NCI-H1436 (cell line): Measurements from ENCODE around the gene MYL12B.
"Not testable (repeated sequence)": the region's sequence is repeated elsewhere in the genome, so short reads cannot be mapped to it uniquely, and the experiment has no call there.

Experiments used
- DNase-seq: peaks from one replicate; lab custom pipeline; 2025; lab: John Stamatoyannopoulos, UW

MYL12B gene

GRCh38 chr18:3262234-3263131, 550 bp downstream of the MYL12B start:
- DNase-seq, result no peak

DNA sequence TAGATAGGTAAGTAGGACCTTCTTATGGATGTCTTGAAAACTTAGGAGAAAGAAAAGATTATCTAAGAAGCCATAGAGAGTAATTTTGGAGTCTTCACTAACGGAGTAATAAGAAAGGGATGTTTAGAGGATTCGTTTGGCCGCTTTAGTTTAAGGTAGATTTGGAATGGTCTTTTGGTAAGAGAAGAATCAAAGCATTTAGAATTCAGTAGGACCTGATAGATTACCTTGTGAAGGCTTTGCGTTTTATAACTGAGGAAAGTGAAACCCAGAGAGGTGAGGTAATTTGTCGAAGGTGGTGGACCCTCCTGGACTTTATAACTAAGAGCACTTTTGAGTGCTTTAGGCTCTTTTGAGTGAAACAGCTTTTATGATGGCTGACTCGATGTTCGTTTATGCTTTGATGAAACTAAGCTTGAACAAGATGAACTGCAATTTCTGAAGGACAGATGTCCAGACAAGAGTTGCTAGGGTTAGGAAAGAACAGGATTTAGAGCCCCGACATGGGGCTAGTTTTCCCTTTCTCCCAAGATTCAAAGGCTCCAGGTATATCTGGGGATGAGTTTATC, 1.3 kb downstream of the MYL12B start:
- DNase-seq, result no peak

DNA sequence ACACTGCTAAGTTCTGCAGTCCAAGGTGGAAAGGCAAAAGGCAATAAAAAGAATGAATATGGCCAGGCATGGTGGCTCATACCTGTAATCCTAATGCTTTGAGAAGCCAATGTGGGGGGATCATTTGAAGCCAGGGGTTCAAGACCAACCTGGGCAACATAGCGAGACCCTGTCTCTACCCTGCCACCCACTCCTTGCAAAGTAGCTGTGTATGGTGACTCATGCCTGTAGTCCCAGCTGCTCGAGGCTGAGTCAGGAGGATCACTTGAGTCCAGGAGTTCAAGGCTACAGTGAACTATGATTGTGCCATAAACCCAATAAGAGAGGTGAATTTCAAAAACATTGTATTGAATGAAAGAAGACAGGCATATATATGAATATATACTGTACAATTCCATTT, 2.4 kb downstream of the MYL12B start:
- no peak for DNase-seq

DNA sequence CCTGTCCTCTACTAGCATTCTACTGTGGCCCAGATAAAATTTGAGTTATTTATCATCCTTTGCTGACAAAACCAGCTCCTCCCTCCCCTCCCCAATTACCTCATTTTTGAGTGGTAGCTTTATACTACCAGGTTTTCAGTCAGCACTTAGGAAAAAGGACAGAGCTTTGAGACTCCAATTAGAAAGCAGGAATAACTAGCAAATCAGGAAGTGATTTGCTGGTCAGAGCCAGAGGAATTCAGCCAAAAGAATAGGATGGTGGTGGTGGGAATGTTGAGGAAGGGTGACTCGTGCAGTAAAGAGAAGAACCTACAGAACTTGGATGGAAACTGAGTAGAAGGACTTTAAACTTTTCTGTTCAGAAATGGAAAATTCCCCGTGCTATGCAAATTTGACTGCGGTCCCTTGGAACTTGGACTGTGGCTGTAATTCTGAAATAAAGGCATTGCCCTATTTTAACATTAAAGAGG, 3.7 kb downstream of the MYL12B start:
- DNase-seq, result no peak

GRCh38 chr18:3266062-3266608, 4.2 kb downstream of the MYL12B start:
- no peak for DNase-seq

- DNase-seq, result no peak
Observed at GRCh38 chr18:3268306-3268705, 6.4 kb downstream of the MYL12B start.

DNA sequence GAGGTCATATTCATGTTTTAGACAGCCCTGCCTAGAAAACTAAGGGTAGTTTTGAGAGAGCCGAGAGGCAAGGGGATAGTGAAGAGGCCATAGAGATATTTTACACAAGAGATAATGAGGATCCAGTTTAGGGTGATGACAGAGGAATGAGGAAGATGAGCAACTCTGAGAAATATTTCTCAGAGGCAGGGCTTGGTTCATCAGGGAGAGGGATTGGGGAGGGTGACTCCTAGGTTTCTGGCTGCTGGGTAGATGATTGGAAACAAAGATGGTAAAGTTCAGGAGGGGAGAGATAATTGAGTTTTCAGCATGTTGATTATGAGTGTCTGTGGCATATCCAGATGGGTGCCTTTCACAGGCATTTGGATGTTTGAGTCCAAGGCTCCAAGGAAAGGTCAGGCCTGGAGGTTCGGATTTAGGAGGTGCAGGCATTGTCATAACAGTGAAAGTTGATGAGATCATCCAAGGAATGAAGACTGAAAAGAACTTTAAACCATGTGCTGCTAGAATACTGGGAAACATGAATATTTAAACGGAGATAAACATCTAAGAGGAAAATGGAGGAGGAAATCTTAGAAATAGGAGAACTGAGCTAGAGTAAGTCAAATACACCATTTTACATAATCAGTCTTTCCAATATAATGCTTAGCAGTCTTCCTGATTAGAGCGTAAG, 7.4 kb downstream of the MYL12B start:
- no peak for DNase-seq

- no peak for DNase-seq
Observed at GRCh38 chr18:3269914-3270299, 8.0 kb downstream of the MYL12B start.

- DNase-seq, result no peak
Observed at GRCh38 chr18:3273042-3273441, 11.1 kb downstream of the MYL12B start.

- DNase-seq, result not testable (repeated sequence)
Observed at GRCh38 chr18:3277643-3278213, 15.8 kb downstream of the MYL12B start.

GRCh38 chr18:3279201-3280185, 17.6 kb downstream of the MYL12B start:
- DNase-seq, result no peak

GRCh38 chr18:3281456-3282400, 19.8 kb downstream of the MYL12B start:
- DNase-seq, result peak; percentile 70

DNA sequence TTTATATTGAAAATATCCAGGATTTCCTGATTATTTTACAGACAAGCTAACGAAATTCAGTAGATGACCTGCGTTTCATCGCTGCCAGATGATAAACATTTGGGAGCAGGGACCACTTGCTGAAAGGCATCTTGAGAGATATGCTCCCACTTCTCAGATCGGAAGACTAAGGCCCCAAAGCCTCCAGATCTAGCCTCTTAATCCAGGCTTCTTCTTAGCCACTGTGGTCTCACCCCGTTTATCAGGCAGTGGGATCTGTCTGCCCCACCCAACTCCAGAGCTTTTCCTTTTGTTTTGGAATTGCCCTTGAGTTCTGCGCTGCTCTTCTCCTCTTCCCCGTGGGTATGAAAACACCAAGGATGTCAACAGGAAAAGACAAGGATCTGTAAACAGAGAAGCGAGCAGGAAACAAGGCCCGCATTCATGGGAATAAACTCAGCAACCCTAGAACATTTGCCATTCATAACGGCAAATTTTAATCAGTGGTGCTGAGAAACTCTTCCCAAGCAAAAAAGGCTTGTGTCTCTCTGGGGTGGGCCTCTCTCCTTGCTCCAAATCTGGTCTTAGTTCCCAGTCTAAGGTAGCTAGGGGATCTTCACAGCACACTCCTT, 21.4 kb downstream of the MYL12B start:
- no peak for DNase-seq

DNA sequence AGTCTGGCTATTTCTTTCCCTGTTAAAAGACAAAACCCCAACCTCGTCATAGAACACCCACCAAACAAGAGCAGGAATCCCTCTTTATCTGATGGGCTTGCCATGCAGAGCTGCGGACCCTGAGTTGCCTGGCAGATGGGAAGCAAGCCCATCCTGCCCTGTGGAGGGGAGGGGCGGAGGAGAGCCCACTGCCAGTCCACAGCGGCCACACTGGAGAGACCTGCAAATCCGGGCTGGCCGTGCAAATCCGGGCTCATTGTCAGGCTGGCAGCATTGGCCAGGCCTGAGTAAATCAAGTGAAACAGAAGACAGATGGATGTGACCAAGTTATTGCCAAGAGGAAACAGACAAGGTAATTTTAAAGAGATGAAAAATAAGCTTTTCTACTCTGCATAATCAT, 22.0 kb downstream of the MYL12B start:
- no peak for DNase-seq

GRCh38 chr18:3284501-3284900, 22.6 kb downstream of the MYL12B start:
- DNase-seq, result no peak

DNA sequence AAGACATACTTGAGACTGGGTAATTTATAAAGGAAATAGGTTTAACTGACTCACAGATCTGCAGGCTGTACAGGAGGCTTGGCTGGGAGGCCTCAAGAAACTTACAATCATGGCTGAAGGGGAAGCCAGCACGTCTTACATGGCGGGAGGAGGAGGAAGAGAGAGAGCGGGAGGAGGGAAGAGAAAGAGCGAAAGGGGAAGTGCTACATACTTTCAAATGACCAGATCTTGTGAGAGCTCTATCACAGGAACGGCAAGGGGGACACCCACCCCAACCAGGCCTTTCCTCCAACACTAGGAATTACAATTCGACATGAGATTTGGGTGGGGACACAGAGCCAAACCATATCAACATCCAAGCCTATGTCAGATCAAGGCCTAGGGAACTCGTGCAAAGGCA, 24.2 kb downstream of the MYL12B start:
- no peak for DNase-seq

DNA sequence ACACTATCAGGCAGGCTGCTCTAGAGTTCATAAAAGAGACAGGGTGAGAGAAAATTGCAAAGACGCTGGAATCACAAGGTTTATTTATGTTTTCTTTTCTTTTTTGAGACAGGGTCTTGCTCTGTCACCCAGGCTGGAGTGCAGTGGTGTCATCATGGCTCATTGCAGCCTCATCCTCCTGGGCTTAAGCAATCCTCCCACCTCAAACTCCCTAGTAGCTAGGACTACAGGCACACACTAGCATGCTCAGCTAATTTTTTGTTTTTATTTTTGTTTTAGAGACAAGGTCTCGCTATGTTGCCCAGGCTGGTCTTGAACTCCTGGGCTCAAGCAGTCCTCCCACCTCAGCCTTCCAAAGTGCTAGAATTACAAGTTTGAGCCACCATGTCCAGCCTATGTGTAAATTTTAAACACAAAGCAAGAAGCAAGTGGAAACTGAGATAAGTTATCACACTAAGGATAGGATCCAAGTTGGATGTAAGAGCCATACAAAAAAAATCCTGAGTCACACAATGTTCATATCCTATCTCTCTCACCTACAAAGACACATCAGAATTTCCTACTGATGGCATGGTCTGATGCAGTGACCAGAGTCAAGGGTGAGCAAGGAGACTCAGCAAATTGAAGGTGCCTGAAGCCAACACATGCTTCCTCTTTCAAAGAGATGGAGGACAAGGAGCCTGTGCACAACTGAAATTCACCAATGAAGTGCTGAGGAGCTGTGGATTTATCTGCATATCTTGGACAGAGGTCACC, 31.4 kb downstream of the MYL12B start:
- no peak for DNase-seq

DNA sequence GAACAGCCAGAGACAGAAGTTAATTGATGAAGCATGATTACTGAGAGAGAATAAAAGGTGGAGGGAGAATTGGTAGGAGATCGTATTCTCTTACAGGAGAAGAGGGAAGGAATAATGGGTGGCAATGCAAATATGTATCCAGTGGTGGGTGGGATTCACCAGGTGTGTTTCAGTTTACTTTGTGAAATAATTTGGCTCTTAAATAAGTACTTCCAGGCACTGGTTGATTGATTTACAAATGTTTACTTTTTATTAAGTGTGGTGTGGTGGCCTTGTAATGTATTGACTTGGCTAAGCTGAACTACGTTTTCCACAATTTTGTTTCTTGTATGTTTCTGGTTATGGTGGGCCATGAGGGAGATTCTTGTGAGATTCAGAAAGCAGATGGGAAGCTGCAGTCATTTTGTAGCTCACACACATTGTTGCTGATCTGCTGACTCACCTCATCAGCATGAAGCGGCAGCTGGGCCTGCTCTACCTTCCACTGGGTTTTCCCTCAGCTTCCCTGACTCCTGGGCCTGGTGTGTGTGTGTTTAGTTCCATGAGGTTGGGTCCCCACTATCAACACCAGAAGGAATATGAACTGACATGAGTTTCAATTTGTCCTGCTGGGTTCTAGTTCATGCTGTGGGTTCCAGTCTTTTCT, 32.6 kb downstream of the MYL12B start:
- DNase-seq, result no peak
